COR-L47 (cell line): ENCODE results near the gene TUBG2.
A peak's percentile ranks its signal among the peaks of the same experiment; 100 is the strongest.
"Not testable (repeated sequence)": the region's sequence is repeated elsewhere in the genome, so short reads cannot be mapped to it uniquely, and the experiment has no call there.

Source experiments
- DNase-seq: peaks from one replicate; lab custom pipeline; 2025; lab: John Stamatoyannopoulos, UW

Gene TUBG2

GRCh38 chr17:42655528-42655927 lies 3.6 kb upstream of the TUBG2 start:
- DNase-seq, result no peak

- DNase-seq, result no peak
Measured at GRCh38 chr17:42657824-42658588, 1.1 kb upstream of the TUBG2 start.

GRCh38 chr17:42659932-42660274 lies 819 bp downstream of the TUBG2 start:
- not testable (repeated sequence) for DNase-seq

GRCh38 chr17:42660692-42661345 lies 1.7 kb downstream of the TUBG2 start:
- DNase-seq, result no peak

GRCh38 chr17:42665581-42666001 lies 6.5 kb downstream of the TUBG2 start:
- DNase-seq, result no peak

- not testable (repeated sequence) for DNase-seq
Measured at GRCh38 chr17:42666126-42666525, 7.0 kb downstream of the TUBG2 start.

GRCh38 chr17:42667088-42667951 lies 8.2 kb downstream of the TUBG2 start:
- DNase-seq, result no peak

- no peak for DNase-seq
Measured at GRCh38 chr17:42669705-42669976, 10.6 kb downstream of the TUBG2 start.

GRCh38 chr17:42669977-42670788 lies 11.1 kb downstream of the TUBG2 start:
- no peak for DNase-seq

- no peak for DNase-seq
Measured at GRCh38 chr17:42670789-42671657, 11.9 kb downstream of the TUBG2 start.

- DNase-seq, result peak; percentile 76
Measured at GRCh38 chr17:42672038-42672437, 13.0 kb downstream of the TUBG2 start.

- no peak for DNase-seq
Measured at GRCh38 chr17:42673266-42673884, 14.3 kb downstream of the TUBG2 start.

- peak; percentile 9 for DNase-seq
Measured at GRCh38 chr17:42673885-42674754, 15.0 kb downstream of the TUBG2 start.

GRCh38 chr17:42674755-42675347 lies 15.8 kb downstream of the TUBG2 start:
- peak; percentile 78 for DNase-seq

- DNase-seq, result peak; percentile 78
Measured at GRCh38 chr17:42675348-42675964, 16.4 kb downstream of the TUBG2 start.

GRCh38 chr17:42675965-42676423 lies 16.9 kb downstream of the TUBG2 start:
- DNase-seq, result peak; percentile 55

GRCh38 chr17:42676424-42677011 lies 17.4 kb downstream of the TUBG2 start, which contains the start of gene PLEKHH3:
TSS of gene PLEKHH3 (minus strand) at chr17:42676994. CDS start at chr17:42676563, 431 bp downstream.
- peak; percentile 67 for DNase-seq
